Measurements from ENCODE around the gene C1GALT1C1.
"Not testable (repeated sequence)": the region's sequence is repeated elsewhere in the genome, so short reads cannot be mapped to it uniquely, and the experiment has no call there.

C1GALT1C1 gene

GRCh38 chrX:120629667-120630537 is at the start of gene C1GALT1C1:
TSS of gene C1GALT1C1 (minus strand) at chrX:120630054. CDS start at chrX:120627166, 2,888 bp downstream.
- DNase-seq: peak; percentile 92

GRCh38 chrX:120677004-120677652 is 47.3 kb upstream of the C1GALT1C1 start:
- no peak for DNase-seq

GRCh38 chrX:120672841-120673530 is 43.1 kb upstream of the C1GALT1C1 start:
- no peak for DNase-seq

- peak; percentile 67 for DNase-seq
These were observed 42.5 kb upstream of the C1GALT1C1 start for GRCh38 chrX:120672389-120672788.

DNA sequence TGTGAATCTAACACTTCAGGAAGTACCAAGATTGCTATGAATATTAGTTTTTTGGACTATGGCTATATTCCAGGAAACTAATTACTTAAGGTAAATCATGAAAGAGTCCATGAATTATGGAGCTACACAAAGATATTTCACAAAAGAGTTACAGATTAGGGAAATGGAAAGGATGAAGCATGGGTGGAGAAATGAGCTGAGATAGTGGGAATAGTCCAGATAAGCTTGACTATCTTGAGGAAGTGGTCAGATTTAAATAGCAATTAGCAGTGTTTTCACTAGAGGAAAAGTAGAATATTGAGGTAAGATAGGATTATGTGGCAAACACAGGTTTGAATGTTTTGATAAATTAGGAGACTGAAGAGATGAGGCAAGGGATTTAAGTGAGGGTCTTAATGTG is 42.1 kb upstream of the C1GALT1C1 start:
- DNase-seq: no peak

DNA sequence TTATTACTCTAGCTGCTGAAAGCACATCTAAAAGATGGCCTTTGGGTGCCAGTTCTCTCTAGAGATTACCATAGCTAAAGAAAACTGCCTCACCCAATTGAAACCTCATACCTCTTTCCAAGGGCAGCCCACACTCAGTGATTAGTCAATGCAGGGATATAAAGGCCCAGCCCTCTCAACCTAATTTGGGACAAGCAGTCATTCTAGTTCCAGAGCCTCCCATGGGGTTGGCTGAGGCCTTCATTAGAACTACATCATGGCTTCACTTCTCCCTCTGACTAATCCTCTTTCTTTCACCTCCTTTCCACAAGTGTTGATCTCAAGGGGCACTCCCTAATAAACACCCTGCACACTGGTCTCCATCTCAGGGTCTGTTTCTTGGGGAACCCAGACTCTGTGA is 38.5 kb upstream of the C1GALT1C1 start:
- DNase-seq: no peak

GRCh38 chrX:120664535-120664934 is 34.7 kb upstream of the C1GALT1C1 start:
- DNase-seq: not testable (repeated sequence)

GRCh38 chrX:120664081-120664480 is 34.2 kb upstream of the C1GALT1C1 start:
- peak; percentile 23 for DNase-seq

DNA sequence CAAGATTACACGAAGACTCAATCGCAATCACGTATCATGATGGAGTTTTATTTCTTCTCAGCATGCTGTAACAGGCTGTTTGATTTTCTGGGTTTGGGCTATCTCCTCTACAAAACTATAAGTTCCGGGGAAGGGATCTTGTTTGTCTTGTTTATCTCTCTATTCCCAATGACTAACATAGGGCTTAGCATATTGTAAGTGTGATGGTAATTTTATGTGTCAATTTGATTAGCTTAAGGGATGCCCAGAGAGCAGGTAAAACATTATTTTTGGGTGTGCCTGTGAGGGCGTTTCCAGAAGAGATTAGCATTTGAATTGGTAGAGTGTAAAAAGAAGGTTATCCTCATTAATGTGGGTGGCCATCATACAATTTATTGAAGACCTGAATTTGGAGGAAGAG is 32.8 kb upstream of the C1GALT1C1 start:
- DNase-seq: no peak

GRCh38 chrX:120660637-120661036 is 30.8 kb upstream of the C1GALT1C1 start:
- peak; percentile 45 for DNase-seq

- no peak for DNase-seq
These were observed 23.1 kb upstream of the C1GALT1C1 start for GRCh38 chrX:120653000-120653399.

DNA sequence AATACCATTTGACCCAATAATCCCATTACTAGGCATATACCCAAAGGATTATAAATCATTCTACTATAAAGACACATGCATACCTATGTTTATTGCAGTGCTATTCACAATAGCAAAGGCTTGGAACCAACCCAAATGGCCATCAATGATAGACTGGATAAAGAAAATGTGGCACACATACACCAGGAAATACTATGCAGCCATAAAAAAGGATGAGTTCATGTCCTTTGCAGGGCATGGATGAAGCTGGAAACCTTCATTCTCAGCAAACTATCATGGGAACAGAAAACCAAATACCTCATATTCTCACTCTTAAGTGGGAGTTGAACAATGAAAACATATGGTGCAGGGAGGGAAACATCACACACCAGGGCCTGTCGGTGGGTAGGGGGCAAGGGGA is 22.4 kb upstream of the C1GALT1C1 start:
- DNase-seq: not testable (repeated sequence)

GRCh38 chrX:120647127-120647526 is 17.3 kb upstream of the C1GALT1C1 start:
- no peak for DNase-seq

DNA sequence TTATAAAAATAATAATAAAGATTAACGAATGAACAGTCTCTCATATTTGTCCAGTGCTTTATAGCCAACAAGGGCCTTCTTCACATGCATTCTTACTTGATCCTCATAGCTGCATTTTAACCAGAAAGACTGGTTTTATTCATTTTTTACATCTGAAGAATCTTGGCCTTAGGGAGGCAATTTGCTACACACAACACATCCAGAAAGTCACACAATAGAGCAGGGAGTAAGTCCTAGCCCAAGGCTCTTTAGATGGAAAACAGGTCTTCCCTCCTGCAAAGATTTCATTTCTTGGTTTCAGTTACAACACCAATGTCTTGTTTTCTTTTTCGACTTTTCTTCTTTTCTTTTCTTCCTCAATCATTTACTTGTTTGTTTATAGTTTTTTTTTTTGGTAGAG is 13.0 kb upstream of the C1GALT1C1 start:
- DNase-seq: no peak

- DNase-seq: no peak
These were observed 8.8 kb upstream of the C1GALT1C1 start for GRCh38 chrX:120638619-120639018.

DNA sequence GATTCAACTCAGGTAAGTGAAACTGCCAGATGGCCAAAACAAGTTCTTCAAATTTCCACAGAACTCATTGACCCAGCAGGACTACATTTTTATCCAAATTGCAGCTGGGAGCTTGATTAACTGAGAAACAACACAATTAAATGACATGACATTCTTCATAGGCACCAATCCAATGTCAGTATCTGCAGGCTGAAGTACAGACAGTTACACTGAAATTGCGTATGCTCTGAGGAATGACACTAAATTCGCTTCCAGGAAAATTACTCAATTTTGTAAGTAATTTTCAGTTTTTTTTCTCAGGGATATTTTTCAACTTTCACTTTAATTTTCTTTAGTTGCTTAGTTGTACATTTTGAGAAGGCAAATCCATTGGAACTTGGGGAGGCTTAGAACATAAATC is 4.5 kb downstream of the C1GALT1C1 start:
- DNase-seq: peak; percentile 29

- no peak for DNase-seq
These were observed 11.7 kb downstream of the C1GALT1C1 start for GRCh38 chrX:120617996-120618630.

GRCh38 chrX:120614816-120615215 is 15.0 kb downstream of the C1GALT1C1 start:
- DNase-seq: no peak

- no peak for DNase-seq
These were observed 17.8 kb downstream of the C1GALT1C1 start for GRCh38 chrX:120612086-120612485.

GRCh38 chrX:120604361-120604782 is 25.5 kb downstream of the C1GALT1C1 start:
- peak; percentile 60 for DNase-seq

DNA sequence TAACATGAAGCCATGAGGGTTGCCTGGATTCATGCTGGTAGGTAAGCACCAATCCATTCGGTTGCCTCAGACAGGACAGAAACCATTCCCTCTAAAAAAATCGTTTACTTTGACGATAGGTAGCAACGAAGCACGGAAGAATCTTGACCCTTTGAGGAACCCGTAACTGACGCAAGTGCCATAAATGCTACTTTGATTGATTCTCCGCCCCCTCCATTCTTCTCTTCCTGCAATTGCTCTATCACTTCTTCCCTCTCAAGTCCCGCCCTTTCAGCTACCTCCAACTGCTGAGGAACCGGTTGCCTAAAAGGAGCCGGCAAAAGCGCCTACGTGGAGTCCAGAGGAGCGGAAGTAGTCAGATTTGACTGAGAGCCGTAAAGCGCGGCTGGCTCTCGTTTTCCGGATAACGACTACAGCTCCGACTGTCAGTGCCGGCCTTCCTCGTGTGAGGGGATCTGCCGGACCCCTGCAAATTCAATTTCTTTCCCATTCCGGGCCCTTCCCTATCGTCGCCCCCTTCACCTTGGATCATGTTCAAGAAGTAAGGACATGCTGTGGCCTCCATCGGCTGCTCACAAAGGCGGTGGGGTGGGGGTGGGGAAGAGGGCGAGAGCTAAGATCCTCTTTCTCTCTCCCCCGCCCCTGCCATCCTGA is 26.0 kb downstream of the C1GALT1C1 start, which contains the start of gene MCTS1:
Gene MCTS1 (plus strand): TSS at position 395 of the 654 bp plus-strand sequence. CDS start 136 bp downstream, at position 531.
- DNase-seq: peak; percentile 95

DNA sequence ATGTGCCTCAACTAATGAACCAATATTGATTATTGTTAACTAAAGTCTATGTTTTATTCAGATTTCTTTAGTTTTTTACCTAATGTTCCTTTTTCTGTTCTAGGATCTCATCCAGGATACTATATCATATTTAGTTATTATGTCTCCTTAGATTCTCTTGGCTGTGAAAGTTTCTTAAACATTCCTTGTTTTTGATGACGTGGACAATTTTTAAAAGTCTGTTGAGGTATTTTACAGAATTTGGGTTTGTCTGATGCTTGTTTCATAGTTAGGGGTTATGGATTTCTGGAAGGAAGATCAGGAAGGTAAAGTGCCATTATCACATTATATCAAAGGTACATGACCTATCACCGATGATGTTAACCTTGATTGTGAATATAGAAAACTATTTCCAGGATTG is 44.2 kb downstream of the C1GALT1C1 start:
- DNase-seq: no peak
